ENCODE measurements around the gene R3HDML. TPM values are rescaled to one million over a fixed set of nuclear protein-coding genes. Genes with fewer than 3 reads are reported as not detected.

R3HDML gene
- total RNA-seq, 1 donor from 2014 or later = not detected

GRCh38 chr20:44364068-44364467, 27.2 kb downstream of the R3HDML start:
- DNase-seq = no peak

- no peak for DNase-seq
Observed at GRCh38 chr20:44364780-44365179, 27.9 kb downstream of the R3HDML start.

- no peak for DNase-seq
Observed at GRCh38 chr20:44367746-44368145, 30.9 kb downstream of the R3HDML start.

- DNase-seq = no peak
Observed at GRCh38 chr20:44370639-44371218, 33.9 kb downstream of the R3HDML start.

- no peak for DNase-seq
Observed at GRCh38 chr20:44382641-44383040, 45.8 kb downstream of the R3HDML start.

- DNase-seq = no peak
Observed at GRCh38 chr20:44384423-44385027, 47.7 kb downstream of the R3HDML start.

- DNase-seq = no peak
Observed at GRCh38 chr20:44388466-44389023, 51.7 kb downstream of the R3HDML start.

GRCh38 chr20:44389871-44390270, 53.0 kb downstream of the R3HDML start:
- DNase-seq = no peak

GRCh38 chr20:44390280-44390679, 53.4 kb downstream of the R3HDML start:
- DNase-seq = no peak

GRCh38 chr20:44392088-44392775, 55.4 kb downstream of the R3HDML start:
- DNase-seq = no peak

- DNase-seq = no peak
Observed at GRCh38 chr20:44392776-44393607, 56.1 kb downstream of the R3HDML start.

- no peak for DNase-seq
Observed at GRCh38 chr20:44393608-44394451, 57.0 kb downstream of the R3HDML start.

- no peak for DNase-seq
Observed at GRCh38 chr20:44394452-44394701, 57.5 kb downstream of the R3HDML start.

- no peak for DNase-seq
Observed at GRCh38 chr20:44394702-44395460, 58.0 kb downstream of the R3HDML start.

GRCh38 chr20:44395461-44396340, 58.9 kb downstream of the R3HDML start:
- no peak for DNase-seq

GRCh38 chr20:44396369-44397130, 59.7 kb downstream of the R3HDML start:
- no peak for DNase-seq

- no peak for DNase-seq
Observed at GRCh38 chr20:44398335-44398734, 61.5 kb downstream of the R3HDML start.

GRCh38 chr20:44399446-44399845, 62.6 kb downstream of the R3HDML start:
- DNase-seq = no peak

GRCh38 chr20:44400671-44400969, 63.8 kb downstream of the R3HDML start:
- DNase-seq = no peak

Measured in skin of body (tissue), 2 donors.